Peyer's patch (tissue), 4 donors: ENCODE measurements around the gene EEF1A2.

Source experiments
- POLR2A ChIP-seq, 2 donors: fragments of 450-650 bp; IDR thresholded peaks; one replicate each; pipeline ENCODE4 v1.5.1; 2017; ENCODE audit warnings: antibody characterized with exemption in 2 of 2, mild to moderate bottlenecking in 2 of 2, moderate library complexity in 2 of 2
- TF ChIP-seq, protein P1 (sequence below), 6 experiments: fragments of 450-650 bp in 4 of 6; fragments of 200-600 bp in 2 of 6; sonication (generic) in 1 of 6; IDR thresholded peaks; one replicate each; pipeline ENCODE4 v1.5.1; 2017 to 2019; ENCODE audit warnings: antibody characterized with exemption in 6 of 6, mild to moderate bottlenecking in 3 of 6, moderate library complexity in 1 of 6

DNA sequence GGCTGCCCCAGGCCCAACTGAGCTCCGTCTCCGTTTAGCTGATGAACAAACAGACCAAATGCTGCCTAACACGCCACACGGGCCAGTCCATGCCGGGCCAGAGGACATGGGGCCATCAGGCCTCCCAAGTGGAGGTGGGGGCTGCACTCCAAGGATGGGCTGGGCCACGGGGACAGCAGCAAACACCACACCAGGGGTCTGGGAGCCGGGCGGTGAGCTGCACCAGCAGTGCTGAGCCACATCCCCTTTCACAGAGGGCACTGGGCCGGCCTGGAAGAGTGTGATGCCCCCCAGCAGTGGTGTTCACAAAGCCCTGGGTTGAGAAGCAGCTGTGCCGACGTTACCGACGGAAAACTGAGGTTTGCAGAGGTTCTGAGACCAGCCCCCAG, 29.2 kb downstream of the EEF1A2 start:
- TF ChIP-seq, protein P1, sequence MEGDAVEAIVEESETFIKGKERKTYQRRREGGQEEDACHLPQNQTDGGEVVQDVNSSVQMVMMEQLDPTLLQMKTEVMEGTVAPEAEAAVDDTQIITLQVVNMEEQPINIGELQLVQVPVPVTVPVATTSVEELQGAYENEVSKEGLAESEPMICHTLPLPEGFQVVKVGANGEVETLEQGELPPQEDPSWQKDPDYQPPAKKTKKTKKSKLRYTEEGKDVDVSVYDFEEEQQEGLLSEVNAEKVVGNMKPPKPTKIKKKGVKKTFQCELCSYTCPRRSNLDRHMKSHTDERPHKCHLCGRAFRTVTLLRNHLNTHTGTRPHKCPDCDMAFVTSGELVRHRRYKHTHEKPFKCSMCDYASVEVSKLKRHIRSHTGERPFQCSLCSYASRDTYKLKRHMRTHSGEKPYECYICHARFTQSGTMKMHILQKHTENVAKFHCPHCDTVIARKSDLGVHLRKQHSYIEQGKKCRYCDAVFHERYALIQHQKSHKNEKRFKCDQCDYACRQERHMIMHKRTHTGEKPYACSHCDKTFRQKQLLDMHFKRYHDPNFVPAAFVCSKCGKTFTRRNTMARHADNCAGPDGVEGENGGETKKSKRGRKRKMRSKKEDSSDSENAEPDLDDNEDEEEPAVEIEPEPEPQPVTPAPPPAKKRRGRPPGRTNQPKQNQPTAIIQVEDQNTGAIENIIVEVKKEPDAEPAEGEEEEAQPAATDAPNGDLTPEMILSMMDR (IDR thresholded peaks at IDR 0.05): no peak
- no peak for TF ChIP-seq POLR2A (IDR thresholded peaks at IDR 0.05)
